ENCODE measurements around the gene PSMC2. TPM values are rescaled to one million over a fixed set of nuclear protein-coding genes. Genes with fewer than 3 reads are reported as not detected.

Gene PSMC2
- 100 to 1,000 TPM; 260 to 362 TPM for total RNA-seq

DNA sequence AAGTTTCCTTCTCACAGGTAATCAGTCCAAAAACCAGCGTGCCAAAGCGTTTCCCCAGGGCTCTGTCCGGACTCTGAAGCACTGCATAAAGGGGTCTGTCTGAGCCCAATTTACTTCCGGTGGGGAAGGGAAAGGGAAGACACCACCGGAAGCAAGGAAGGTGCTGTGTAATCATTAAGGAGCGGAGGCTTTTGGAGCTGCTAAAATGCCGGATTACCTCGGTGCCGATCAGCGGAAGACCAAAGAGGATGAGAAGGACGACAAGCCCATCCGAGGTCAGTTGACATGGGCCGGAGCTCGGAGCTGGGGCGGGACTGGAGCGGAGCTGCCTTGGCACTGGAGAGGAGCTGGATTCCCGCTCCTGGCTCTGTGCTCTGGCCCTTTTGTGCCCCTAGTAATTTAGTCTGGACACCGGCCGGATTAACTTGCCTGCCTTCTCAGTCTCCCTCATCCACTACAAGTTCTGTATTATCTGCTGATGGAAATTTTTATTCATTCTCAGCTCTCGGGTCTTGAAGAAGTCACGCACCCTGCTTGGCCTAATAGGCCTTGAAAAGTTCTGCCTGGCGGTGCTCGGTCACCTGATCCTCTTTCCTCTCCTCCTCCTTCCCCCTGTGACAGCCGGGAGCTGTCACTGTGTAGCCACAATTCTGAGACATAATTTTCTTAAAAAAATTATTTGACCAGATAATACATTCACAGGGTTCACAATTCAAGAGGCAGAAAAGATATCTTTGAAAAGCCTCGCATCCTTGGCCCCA is at the start of gene PSMC2:
TSS of gene PSMC2 (plus strand) at position 137 of the 761 bp plus-strand sequence. CDS start at position 206, 69 bp downstream.

DNA sequence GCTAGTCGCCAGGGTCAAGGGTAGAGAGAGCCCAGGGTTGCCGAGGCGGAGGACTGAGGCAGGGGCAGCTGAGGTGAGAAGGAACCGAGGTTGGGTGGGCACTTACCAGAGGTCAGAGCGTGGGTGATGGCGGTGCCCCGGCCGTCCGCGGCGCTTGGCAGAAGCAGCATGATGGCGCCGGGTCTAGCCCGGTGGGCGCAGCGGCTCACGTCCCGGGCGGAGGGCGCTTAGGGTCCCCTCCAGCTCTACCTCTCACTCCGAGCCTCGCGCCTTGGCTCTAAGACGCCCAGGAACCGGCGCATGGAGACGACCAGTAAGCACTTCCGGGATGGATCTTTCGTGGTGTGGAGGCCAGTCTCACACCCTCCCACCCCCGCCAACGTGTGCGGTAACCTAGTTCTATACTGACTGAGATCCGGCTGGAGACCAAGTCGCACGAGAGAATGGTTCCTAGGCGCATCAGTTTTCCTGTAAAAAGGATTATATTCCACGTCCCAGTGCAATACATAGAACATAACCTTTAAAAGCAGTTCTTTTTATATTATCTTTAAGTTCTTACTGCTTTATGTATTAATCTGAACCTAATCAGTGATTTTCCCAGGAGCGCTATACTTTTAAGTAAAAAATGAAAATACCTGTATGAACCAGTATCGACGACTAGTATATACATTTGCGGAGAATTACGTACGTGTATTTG is 2.8 kb upstream of the PSMC2 start, which contains the start of gene DNAJC2:
TSS of gene DNAJC2 (minus strand) at position 315 of the 697 bp plus-strand sequence. CDS start at position 170, 145 bp downstream.

Small RNA genes lying within 50 kb of the gene (small RNA-seq; reads per million reads assigned to genes)
- 0.23 to 0.26 reads per million in 2 donors for gene RPS29P16

Other genes with a start within 250 kb of the PSMC2 start
- 10 to 100 TPM; 19.3 to 28.2 TPM for gene NAPEPLD, start 198.5 kb upstream of the PSMC2 start, total RNA-seq
- gene PMPCB, start 50.2 kb upstream of the PSMC2 start, total RNA-seq, result 10 to 100 TPM; 59.9 to 67.9 TPM
- 10 to 100 TPM; 11.4 to 15.0 TPM for gene DNAJC2, start 2.9 kb upstream of the PSMC2 start, total RNA-seq
- gene SLC26A5, start 98.6 kb downstream of the PSMC2 start, total RNA-seq, result under 1 TPM in 1 of 2 donors, not detected in 1; under 0.01 TPM

All from melanocyte of skin (primary cell).